Measurements from ENCODE around the gene IL19.

DNA sequence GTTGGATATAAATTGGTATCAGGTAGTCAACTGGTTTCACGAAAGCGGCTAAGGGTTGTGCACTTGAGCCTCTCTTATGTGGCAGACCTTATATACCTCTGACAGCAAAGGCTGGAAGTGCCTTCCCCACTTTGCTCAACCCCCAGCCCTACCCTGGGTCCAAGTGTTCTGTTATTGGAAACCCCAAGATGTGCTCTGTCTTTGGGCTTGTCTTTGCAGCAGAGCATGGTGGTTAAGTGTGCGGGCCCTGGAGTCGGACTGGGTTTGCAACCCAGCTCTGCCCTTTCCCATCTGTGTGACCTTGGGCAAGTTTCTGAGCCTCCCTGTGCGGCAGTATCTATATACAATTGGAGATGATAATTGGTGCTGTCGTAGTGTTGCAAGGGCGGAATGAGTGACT is 12.9 kb downstream of the IL19 start:
- TF ChIP-seq, protein P1, sequence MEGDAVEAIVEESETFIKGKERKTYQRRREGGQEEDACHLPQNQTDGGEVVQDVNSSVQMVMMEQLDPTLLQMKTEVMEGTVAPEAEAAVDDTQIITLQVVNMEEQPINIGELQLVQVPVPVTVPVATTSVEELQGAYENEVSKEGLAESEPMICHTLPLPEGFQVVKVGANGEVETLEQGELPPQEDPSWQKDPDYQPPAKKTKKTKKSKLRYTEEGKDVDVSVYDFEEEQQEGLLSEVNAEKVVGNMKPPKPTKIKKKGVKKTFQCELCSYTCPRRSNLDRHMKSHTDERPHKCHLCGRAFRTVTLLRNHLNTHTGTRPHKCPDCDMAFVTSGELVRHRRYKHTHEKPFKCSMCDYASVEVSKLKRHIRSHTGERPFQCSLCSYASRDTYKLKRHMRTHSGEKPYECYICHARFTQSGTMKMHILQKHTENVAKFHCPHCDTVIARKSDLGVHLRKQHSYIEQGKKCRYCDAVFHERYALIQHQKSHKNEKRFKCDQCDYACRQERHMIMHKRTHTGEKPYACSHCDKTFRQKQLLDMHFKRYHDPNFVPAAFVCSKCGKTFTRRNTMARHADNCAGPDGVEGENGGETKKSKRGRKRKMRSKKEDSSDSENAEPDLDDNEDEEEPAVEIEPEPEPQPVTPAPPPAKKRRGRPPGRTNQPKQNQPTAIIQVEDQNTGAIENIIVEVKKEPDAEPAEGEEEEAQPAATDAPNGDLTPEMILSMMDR (IDR thresholded peaks at IDR 0.05) = no peak
- TF ChIP-seq POLR2AphosphoS5 (IDR thresholded peaks at IDR 0.05) (no peak), EP300 (IDR thresholded peaks at IDR 0.05) (no peak)

Data from stomach (tissue), 4 donors.